GM19468 (cell line): ENCODE results near the gene GPR4.

Experiments used
- ATAC-seq: cut with Tn5 transposase; IDR thresholded peaks from one replicate; pipeline ENCODE4 v1.9.1; 2021; ENCODE audit warnings: mild to moderate bottlenecking, moderate library complexity, moderate number of reproducible peaks; ENCODE audit not compliant: unreplicated experiment; ENCODE audit errors: extremely low read depth

GPR4 gene

GRCh38 chr19:45601524-45602374 is at the start of gene GPR4:
Gene GPR4, minus strand, starts transcription at chr19:45602212. Its CDS starts 10,346 bp downstream, at chr19:45591866.
- no peak for ATAC-seq

GRCh38 chr19:45650722-45651121 is 48.7 kb upstream of the GPR4 start:
- ATAC-seq, result no peak

- ATAC-seq, result no peak
Observed at GRCh38 chr19:45646345-45646698, 44.3 kb upstream of the GPR4 start.

- no peak for ATAC-seq
Observed at GRCh38 chr19:45645631-45646344, 43.8 kb upstream of the GPR4 start.

- no peak for ATAC-seq
Observed at GRCh38 chr19:45645068-45645630, 43.1 kb upstream of the GPR4 start.

- ATAC-seq, result no peak
Observed at GRCh38 chr19:45643927-45644771, 42.1 kb upstream of the GPR4 start.

GRCh38 chr19:45643024-45643926 is 41.3 kb upstream of the GPR4 start:
- no peak for ATAC-seq

- ATAC-seq, result no peak
Observed at GRCh38 chr19:45641274-45642105, 39.5 kb upstream of the GPR4 start.

- ATAC-seq, result no peak
Observed at GRCh38 chr19:45640849-45641273, 38.8 kb upstream of the GPR4 start.

GRCh38 chr19:45638930-45639729 is 37.1 kb upstream of the GPR4 start, which contains the start of gene EML2:
Gene EML2, minus strand, starts transcription at chr19:45639397. Its CDS starts 21 bp downstream, at chr19:45639376.
- ATAC-seq, result no peak

- ATAC-seq, result no peak
Observed at GRCh38 chr19:45637890-45638667, 36.1 kb upstream of the GPR4 start.

- ATAC-seq, result no peak
Observed at GRCh38 chr19:45636902-45637301, 34.9 kb upstream of the GPR4 start.

GRCh38 chr19:45636275-45636674 is 34.3 kb upstream of the GPR4 start:
- no peak for ATAC-seq

GRCh38 chr19:45632468-45633196 is 30.6 kb upstream of the GPR4 start:
- no peak for ATAC-seq

- ATAC-seq, result no peak
Observed at GRCh38 chr19:45630463-45630862, 28.5 kb upstream of the GPR4 start.

- no peak for ATAC-seq
Observed at GRCh38 chr19:45629704-45630103, 27.7 kb upstream of the GPR4 start.
